ENCODE measurements around the gene RHOJ. TPM values are rescaled to one million over a fixed set of nuclear protein-coding genes. Genes with fewer than 3 reads are reported as not detected.

Gene RHOJ
- total RNA-seq (2022; extraction: Qiagen RNA extraction): not detected in 5 replicates

GRCh38 chr14:63204407-63205043 lies at the start of gene RHOJ:
TSS of gene RHOJ (plus strand) at chr14:63204443. CDS start at chr14:63204870, 427 bp downstream.

GRCh38 chr14:63318835-63319234 lies 114.6 kb downstream of the RHOJ start, which contains the start of gene GPHB5:
TSS of gene GPHB5 (minus strand) at chr14:63318935. CDS start at chr14:63317849, 1,086 bp downstream.

Other genes starting within 250 kb of the RHOJ start
- 0.01 to 0.05 TPM (median 0.02 TPM) in 3 of 5 replicates, not detected in the others for gene KCNH5, start 159.0 kb upstream of the RHOJ start, total RNA-seq (2022; extraction: Qiagen RNA extraction)
- not detected in 5 replicates for gene GPHB5, start 114.5 kb downstream of the RHOJ start, total RNA-seq (2022; extraction: Qiagen RNA extraction)

Data from A549 treated with Hydrocortisone at 1 μM for 4 hours (cell line).